GM12878 (cell line): ENCODE results near the gene BCAS3. TPM values are rescaled to one million over a fixed set of nuclear protein-coding genes. Genes with fewer than 3 reads are reported as not detected.

Experiments
- ATAC-seq: fragments of 200-7000 bp; cut with Tn5 transposase; 3 replicates; pipeline ENCODE4 v1.9.1; 2020; ENCODE audit warnings: mild to moderate bottlenecking, moderate library complexity
- BruUV-seq: library from RNA; stranded (reverse); fragments of 400-500 nt; replicated peaks from 2 replicates; lab custom pipeline; 2021; lab: Mats Ljungman, UMichigan
- CTCF ChIA-PET: fragments of 300-600 bp; sonication (Branson Sonifier 250); formaldehyde crosslinking; extraction: SDS; loops from one replicate; lab custom pipeline; 2021; ENCODE audit warnings: inconsistent platforms; lab: Yijun Ruan, JAX
- POLR2A ChIA-PET: fragments of 350-600 bp; formaldehyde crosslinking; extraction: SDS; loops from one replicate; lab custom pipeline; 2021; ENCODE audit warnings: inconsistent platforms; lab: Charles Lee
- RAD21 ChIA-PET: fragments of 300-600 bp; sonication (Branson Sonifier 250); formaldehyde crosslinking; loops from one replicate; lab custom pipeline; 2023; ENCODE audit warnings: antibody characterized with exemption; ENCODE audit not compliant: unreplicated experiment; lab: Charles Lee
- SMC1A ChIA-PET: fragments of 300-600 bp; sonication (Branson Sonifier 250); formaldehyde crosslinking; loops from one replicate; lab custom pipeline; 2023; ENCODE audit not compliant: unreplicated experiment, uncharacterized antibody; lab: Charles Lee
- DNase-seq: peaks from one replicate; pipeline ENCODE4 v3.0.0-alpha.2; 2011; ENCODE audit warnings: low read depth, low spot score
- FAIRE-seq: peaks from 3 replicates; lab custom pipeline; 2011; peaks lifted over from hg19 to GRCh38; lab: Jason Lieb, UNC
- H2AFZ ChIP-seq: 2 replicates; pipeline ENCODE4 v1.6.0; 2011; ENCODE audit warnings: low read depth, low read length, control low read depth; ENCODE audit not compliant: control insufficient read depth
- H3K27ac ChIP-seq: 2 replicates; pipeline ENCODE4 v1.5.1; 2011; ENCODE audit warnings: control low read depth; ENCODE audit not compliant: control insufficient read depth, insufficient read depth
- H3K27me3 ChIP-seq, 2 experiments: replicated peaks in 1 of 2; 2 replicates each; pipeline versions ENCODE4 v1.6.0 to v1.6.1; 2011; ENCODE audit warnings: low read length in 1 of 2; ENCODE audit not compliant: control insufficient read depth in 2 of 2, insufficient read depth in 2 of 2
- H3K36me3 ChIP-seq, 2 experiments: 2 replicates each; pipeline ENCODE4 v1.5.1; 2011; ENCODE audit warnings: low read length in 1 of 2; ENCODE audit not compliant: control insufficient read depth in 2 of 2, insufficient read depth in 2 of 2
- H3K4me1 ChIP-seq: 2 replicates; pipeline ENCODE4 v1.6.1; 2011; ENCODE audit warnings: mild to moderate bottlenecking, low read length, moderate library complexity, mixed read lengths; ENCODE audit not compliant: control insufficient read depth, insufficient read depth
- H3K4me2 ChIP-seq: 2 replicates; pipeline ENCODE4 v1.6.0; 2011; ENCODE audit warnings: control low read depth; ENCODE audit not compliant: control insufficient read depth, insufficient read depth
- H3K4me3 ChIP-seq: fragments of 200-600 bp; sonication (generic); 2 replicates; pipeline ENCODE4 v1.5.1; 2016
- H3K79me2 ChIP-seq: 2 replicates; pipeline ENCODE4 v1.6.0; 2011; ENCODE audit warnings: low read length; ENCODE audit not compliant: control insufficient read depth, insufficient read depth
- H3K9ac ChIP-seq: 2 replicates; pipeline ENCODE4 v1.8.0; 2011; ENCODE audit warnings: low read length, control low read depth, mixed read lengths; ENCODE audit not compliant: control insufficient read depth, insufficient read depth
- H3K9me3 ChIP-seq: replicated peaks from 3 replicates; pipeline ENCODE4 v1.5.1; 2011; ENCODE audit warnings: mild to moderate bottlenecking, low read length; ENCODE audit not compliant: control insufficient read depth, insufficient read depth
- H4K20me1 ChIP-seq: 2 replicates; pipeline ENCODE4 v1.6.0; 2011; ENCODE audit not compliant: control insufficient read depth, insufficient read depth
- CBX3 ChIP-seq: fragments of 200-600 bp; sonication (generic); IDR thresholded peaks from 2 replicates; pipeline ENCODE4 v1.6.1; 2016; ENCODE audit warnings: low read depth, borderline replicate concordance
- CBX5 ChIP-seq: sonication (generic); IDR thresholded peaks from 2 replicates; pipeline ENCODE4 v1.6.1; 2016; ENCODE audit warnings: low read depth, moderate library complexity, mild to moderate bottlenecking, inconsistent platforms
- EGR1 ChIP-seq, 2 experiments: IDR thresholded peaks; 1 replicate in 1 of 2; 2 replicates in 1 of 2; pipeline ENCODE4 v1.6.1; 2011 to 2012; ENCODE audit warnings: low read depth in 2 of 2, low read length in 2 of 2, borderline replicate concordance in 1 of 2, mild to moderate bottlenecking in 1 of 2, moderate library complexity in 1 of 2
- ETV6 ChIP-seq, 2 experiments: fragments of 450-650 bp in 1 of 2; IDR thresholded peaks in 1 of 2; conservative IDR thresholded peaks in 1 of 2; 2 replicates each; pipeline ENCODE4 v1.6.1; 2014; ENCODE audit warnings: antibody characterized with exemption in 1 of 2, borderline replicate concordance in 1 of 2, low read depth in 1 of 2, mild to moderate bottlenecking in 1 of 2, moderate library complexity in 1 of 2
- HDAC2 ChIP-seq: fragments of 200-600 bp; sonication (generic); IDR thresholded peaks from 2 replicates; pipeline ENCODE4 v1.6.1; 2017
- MTA2 ChIP-seq: fragments of 450-650 bp; IDR thresholded peaks from 2 replicates; pipeline ENCODE4 v1.6.1; 2016; ENCODE audit warnings: low read depth, mild to moderate bottlenecking, moderate library complexity
- MTA3 ChIP-seq: IDR thresholded peaks from 2 replicates; pipeline ENCODE4 v1.6.1; 2012; ENCODE audit warnings: low read length, inconsistent platforms, borderline replicate concordance
- MXI1 ChIP-seq: fragments of 150-350 bp; IDR thresholded peaks from 2 replicates; pipeline ENCODE4 v1.6.1; 2011; ENCODE audit warnings: low read depth, mild to moderate bottlenecking, inconsistent platforms, low read length, improper control_type of control experiment
- POLR2AphosphoS5 ChIP-seq: IDR thresholded peaks from 2 replicates; pipeline ENCODE4 v1.6.1; 2011; ENCODE audit warnings: mild to moderate bottlenecking, low read length, inconsistent platforms
- POU2F2 ChIP-seq: IDR thresholded peaks from 3 replicates; pipeline ENCODE4 v1.6.1; 2011; ENCODE audit warnings: low read depth, mild to moderate bottlenecking, low read length, borderline replicate concordance
- SMARCA5 ChIP-seq: fragments of 450-650 bp; IDR thresholded peaks from 2 replicates; pipeline ENCODE4 v1.6.1; 2017; ENCODE audit warnings: mild to moderate bottlenecking
- TBL1XR1 ChIP-seq: IDR thresholded peaks from 2 replicates; pipeline ENCODE4 v1.6.1; 2012; ENCODE audit warnings: low read depth, low read length, improper control_type of control experiment
- ZNF622 ChIP-seq: fragments of 450-650 bp; IDR thresholded peaks from 2 replicates; pipeline ENCODE4 v1.6.1; 2017; ENCODE audit warnings: mild to moderate bottlenecking, inconsistent platforms
- WGBS: methylation state at CpG from one replicate; pipeline ENCODE4 v1.1.6; 2016; ENCODE audit warnings: low lambda C conversion rate; ENCODE audit not compliant: insufficient replicate concordance, insufficient coverage; ENCODE audit errors: missing lambda C conversion rate; 5-methylcytosine and 5-hydroxymethylcytosine counted together
- in situ Hi-C: fragments of 300-500 bp; cut with MboI; formaldehyde crosslinking; loops from 9 replicates; pipeline ENCODE4 v1.14.3; 2018; ENCODE audit warnings: mixed read lengths
- intact Hi-C: fragments of 100-400 bp; cut with micrococcal nuclease; formaldehyde crosslinking; loops from one replicate; pipeline ENCODE4 v1.14.2; 2022; ENCODE audit not compliant: unreplicated experiment
- polyA plus RNA-seq, 11 experiments: library from polyadenylated mRNA; depleted of rRNA in 4 of 11; unstranded in 6 of 11; stranded (reverse) in 5 of 11; fragments of >200 nt; fragmentation: Nextera tagmentation in 4 of 11; fragmentation: Illumina TruSeq in 1 of 11; extraction: Ambion mirVana in 4 of 11; extraction: Trizol in 1 of 11; gene quantifications; 1 replicate in 1 of 11; 2 replicates in 10 of 11; pipeline versions ENCODE4 v1.2.1 to v1.2.3, GENCODE V29; 2011 to 2016; ENCODE audit warnings: inconsistent platforms in 2 of 11, missing spikeins in 2 of 11, low read depth in 1 of 11
- total RNA-seq, 4 experiments: library from RNA; depleted of rRNA in 3 of 4; stranded (reverse); fragments of >200 nt in 3 of 4; fragmentation: Illumina TruSeq in 1 of 4; extraction: Trizol in 1 of 4; gene quantifications; 2 replicates each; pipeline versions ENCODE4 v1.2.1 to v1.2.3, GENCODE V29; 2013 to 2021
- TF ChIP-seq, protein P1 (sequence below): fragments of 450-650 bp; IDR thresholded peaks from 2 replicates; pipeline ENCODE4 v1.6.1; 2018; ENCODE audit warnings: borderline replicate concordance, mild to moderate bottlenecking; ENCODE audit not compliant: partially characterized antibody
- TF ChIP-seq, protein P2 (sequence below): IDR thresholded peaks from 2 replicates; pipeline ENCODE4 v1.6.1; 2012; ENCODE audit warnings: low read depth, low read length, improper control_type of control experiment
- TF ChIP-seq, protein P3 (sequence below): fragments of 450-650 bp; formaldehyde crosslinking; IDR thresholded peaks from 2 replicates; pipeline ENCODE4 v1.4.0; 2020; ENCODE audit warnings: mild to moderate bottlenecking, moderate library complexity
- TF ChIP-seq, protein P4 (sequence below): IDR thresholded peaks from 2 replicates; pipeline ENCODE4 v1.6.1; 2011; ENCODE audit warnings: mild to moderate bottlenecking, low read depth, low read length, moderate library complexity; ENCODE audit not compliant: insufficient replicate concordance

Gene BCAS3
- total and polyA plus RNA-seq, 10 of the 15 experiments (the other 5 are each of a cell fraction or from before 2014, with no cell fraction given): 2.1 to 11.0 (median 6.6) TPM

DNA sequence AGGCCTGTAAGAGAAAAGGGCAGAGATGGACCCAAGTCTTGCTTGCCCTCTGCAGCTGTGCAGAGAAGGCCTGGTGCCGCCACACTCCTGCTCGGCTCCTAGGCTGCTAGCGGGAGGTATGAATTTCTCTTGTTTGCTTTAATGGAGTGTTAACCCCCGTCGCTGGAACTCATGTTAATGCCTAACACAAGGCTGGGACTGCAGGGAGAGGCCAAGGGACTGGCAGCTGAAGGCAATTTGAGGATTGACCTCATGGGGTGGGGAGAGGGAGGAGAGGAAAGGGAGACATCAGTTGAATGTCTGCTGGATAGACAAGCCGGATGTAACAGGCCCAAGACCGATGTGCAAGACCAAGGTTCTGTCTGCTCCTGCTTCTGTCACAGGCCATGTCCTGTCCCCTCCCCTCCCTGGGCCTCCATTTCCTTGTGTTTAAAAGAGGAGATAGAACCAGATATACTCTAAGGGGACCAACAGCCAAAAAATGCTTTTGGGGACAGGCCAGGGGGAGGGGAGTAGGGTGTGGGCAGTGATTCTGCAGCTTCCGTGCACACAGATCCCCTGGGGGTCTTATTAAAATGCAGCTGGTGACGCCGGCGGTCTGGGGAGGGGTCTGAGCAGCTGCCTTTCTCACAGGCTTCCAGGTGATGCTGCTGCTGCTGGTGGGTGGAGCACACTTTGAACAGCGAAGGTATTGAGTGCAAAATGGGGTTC is 675.3 kb downstream of the BCAS3 start:
- SMC1A ChIA-PET: no interaction called here
- Histone ChIP-seq H3K36me3 (no peaks in the 10 kb centered on the region), H3K9ac (no peak overlapping the region), H3K79me2 (no peaks in the 10 kb centered on the region), H3K27ac (no peak overlapping the region), H3K4me2 (no peak overlapping the region), H4K20me1 (no peaks in the 10 kb centered on the region), H2AFZ (no peak overlapping the region), H3K4me3 (no peak overlapping the region), H3K27me3 (no peaks in the 10 kb centered on the region), H3K4me1 (no peaks in the 10 kb centered on the region), H3K9me3 (no peaks in the 10 kb centered on the region)
- WGBS: 57% methylated on average over 11 of the region's 12 CpGs
- ATAC-seq (no peak), DNase-seq (no peak), FAIRE-seq (no peak)
- no TSS peak for BruUV-seq
- in situ Hi-C loops: no loop called here
- RAD21 ChIA-PET: no interaction called here
- POLR2A ChIA-PET: no interaction called here
- CTCF ChIA-PET: no interaction called here
- intact Hi-C loops: no loop called here
- no peak for TF ChIP-seq TBL1XR1
- no peak for TF ChIP-seq MTA2
- TF ChIP-seq ZNF622: no peak
- TF ChIP-seq ETV6 (conservative IDR thresholded peaks at IDR 0.05 in 1 of 2, IDR thresholded peaks at IDR 0.05 in 1 of 2; ENCODE audit: borderline replicate concordance in 1 of 2, low read depth in 1 of 2): no peak; a peak in 1 of 4 replicates
- no peak for TF ChIP-seq MXI1
- no peak for TF ChIP-seq CBX3
- TF ChIP-seq, protein P1, sequence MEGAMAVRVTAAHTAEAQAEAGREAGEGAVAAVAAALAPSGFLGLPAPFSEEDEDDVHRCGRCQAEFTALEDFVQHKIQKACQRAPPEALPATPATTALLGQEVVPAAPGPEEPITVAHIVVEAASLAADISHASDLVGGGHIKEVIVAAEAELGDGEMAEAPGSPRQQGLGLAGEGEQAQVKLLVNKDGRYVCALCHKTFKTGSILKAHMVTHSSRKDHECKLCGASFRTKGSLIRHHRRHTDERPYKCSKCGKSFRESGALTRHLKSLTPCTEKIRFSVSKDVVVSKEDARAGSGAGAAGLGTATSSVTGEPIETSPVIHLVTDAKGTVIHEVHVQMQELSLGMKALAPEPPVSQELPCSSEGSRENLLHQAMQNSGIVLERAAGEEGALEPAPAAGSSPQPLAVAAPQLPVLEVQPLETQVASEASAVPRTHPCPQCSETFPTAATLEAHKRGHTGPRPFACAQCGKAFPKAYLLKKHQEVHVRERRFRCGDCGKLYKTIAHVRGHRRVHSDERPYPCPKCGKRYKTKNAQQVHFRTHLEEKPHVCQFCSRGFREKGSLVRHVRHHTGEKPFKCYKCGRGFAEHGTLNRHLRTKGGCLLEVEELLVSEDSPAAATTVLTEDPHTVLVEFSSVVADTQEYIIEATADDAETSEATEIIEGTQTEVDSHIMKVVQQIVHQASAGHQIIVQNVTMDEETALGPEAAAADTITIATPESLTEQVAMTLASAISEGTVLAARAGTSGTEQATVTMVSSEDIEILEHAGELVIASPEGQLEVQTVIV: no peak
- no peak for TF ChIP-seq CBX5
- no peak for TF ChIP-seq HDAC2
- no peak for TF ChIP-seq POU2F2
- TF ChIP-seq, protein P2, sequence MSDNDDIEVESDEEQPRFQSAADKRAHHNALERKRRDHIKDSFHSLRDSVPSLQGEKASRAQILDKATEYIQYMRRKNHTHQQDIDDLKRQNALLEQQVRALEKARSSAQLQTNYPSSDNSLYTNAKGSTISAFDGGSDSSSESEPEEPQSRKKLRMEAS: no peak
- no peak for TF ChIP-seq SMARCA5
- TF ChIP-seq POLR2AphosphoS5: no peak
- TF ChIP-seq MTA3: no peak
- TF ChIP-seq, protein P3, sequence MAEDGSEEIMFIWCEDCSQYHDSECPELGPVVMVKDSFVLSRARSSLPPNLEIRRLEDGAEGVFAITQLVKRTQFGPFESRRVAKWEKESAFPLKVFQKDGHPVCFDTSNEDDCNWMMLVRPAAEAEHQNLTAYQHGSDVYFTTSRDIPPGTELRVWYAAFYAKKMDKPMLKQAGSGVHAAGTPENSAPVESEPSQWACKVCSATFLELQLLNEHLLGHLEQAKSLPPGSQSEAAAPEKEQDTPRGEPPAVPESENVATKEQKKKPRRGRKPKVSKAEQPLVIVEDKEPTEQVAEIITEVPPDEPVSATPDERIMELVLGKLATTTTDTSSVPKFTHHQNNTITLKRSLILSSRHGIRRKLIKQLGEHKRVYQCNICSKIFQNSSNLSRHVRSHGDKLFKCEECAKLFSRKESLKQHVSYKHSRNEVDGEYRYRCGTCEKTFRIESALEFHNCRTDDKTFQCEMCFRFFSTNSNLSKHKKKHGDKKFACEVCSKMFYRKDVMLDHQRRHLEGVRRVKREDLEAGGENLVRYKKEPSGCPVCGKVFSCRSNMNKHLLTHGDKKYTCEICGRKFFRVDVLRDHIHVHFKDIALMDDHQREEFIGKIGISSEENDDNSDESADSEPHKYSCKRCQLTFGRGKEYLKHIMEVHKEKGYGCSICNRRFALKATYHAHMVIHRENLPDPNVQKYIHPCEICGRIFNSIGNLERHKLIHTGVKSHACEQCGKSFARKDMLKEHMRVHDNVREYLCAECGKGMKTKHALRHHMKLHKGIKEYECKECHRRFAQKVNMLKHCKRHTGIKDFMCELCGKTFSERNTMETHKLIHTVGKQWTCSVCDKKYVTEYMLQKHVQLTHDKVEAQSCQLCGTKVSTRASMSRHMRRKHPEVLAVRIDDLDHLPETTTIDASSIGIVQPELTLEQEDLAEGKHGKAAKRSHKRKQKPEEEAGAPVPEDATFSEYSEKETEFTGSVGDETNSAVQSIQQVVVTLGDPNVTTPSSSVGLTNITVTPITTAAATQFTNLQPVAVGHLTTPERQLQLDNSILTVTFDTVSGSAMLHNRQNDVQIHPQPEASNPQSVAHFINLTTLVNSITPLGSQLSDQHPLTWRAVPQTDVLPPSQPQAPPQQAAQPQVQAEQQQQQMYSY (CRISPR knock-in tag): no peak
- TF ChIP-seq, protein P4, sequence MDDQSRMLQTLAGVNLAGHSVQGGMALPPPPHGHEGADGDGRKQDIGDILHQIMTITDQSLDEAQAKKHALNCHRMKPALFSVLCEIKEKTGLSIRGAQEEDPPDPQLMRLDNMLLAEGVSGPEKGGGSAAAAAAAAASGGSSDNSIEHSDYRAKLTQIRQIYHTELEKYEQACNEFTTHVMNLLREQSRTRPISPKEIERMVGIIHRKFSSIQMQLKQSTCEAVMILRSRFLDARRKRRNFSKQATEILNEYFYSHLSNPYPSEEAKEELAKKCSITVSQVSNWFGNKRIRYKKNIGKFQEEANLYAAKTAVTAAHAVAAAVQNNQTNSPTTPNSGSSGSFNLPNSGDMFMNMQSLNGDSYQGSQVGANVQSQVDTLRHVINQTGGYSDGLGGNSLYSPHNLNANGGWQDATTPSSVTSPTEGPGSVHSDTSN: no peak
- no peak for TF ChIP-seq EGR1 (IDR thresholded peaks at IDR 0.05; ENCODE audit: borderline replicate concordance in 1 of 2, low read depth in 2 of 2, low read length in 2 of 2)
